Neural progenitor cell (in vitro differentiated cells): ENCODE data around the gene MACROD2. TPM values are rescaled to one million over a fixed set of nuclear protein-coding genes. Genes with fewer than 3 reads are reported as not detected.
A peak's percentile ranks its signal among the peaks of the same experiment; 100 is the strongest.

ENCODE experiments used
- DNase-seq: peaks from one replicate; pipeline ENCODE4 v3.0.0-alpha.2; 2016; ENCODE audit warnings: low spot score
- H2AFZ ChIP-seq: fragments of 200-600 bp; sonication (generic); replicated peaks from 2 replicates; pipeline ENCODE4 v1.6.1; 2016; ENCODE audit warnings: antibody characterized with exemption
- H3F3A ChIP-seq: fragments of 200-600 bp; sonication (generic); 2 replicates; pipeline ENCODE4 v1.6.1; 2016; ENCODE audit warnings: antibody characterized with exemption, low read depth
- H3K27ac ChIP-seq: fragments of 200-600 bp; sonication (generic); 2 replicates; pipeline ENCODE4 v1.5.1; 2016; ENCODE audit warnings: mild to moderate bottlenecking
- H3K27me3 ChIP-seq: fragments of 200-600 bp; sonication (generic); 2 replicates; pipeline ENCODE4 v1.6.1; 2016; ENCODE audit warnings: mild to moderate bottlenecking, moderate library complexity
- H3K36me3 ChIP-seq: fragments of 200-600 bp; sonication (generic); 2 replicates; pipeline ENCODE4 v1.5.1; 2016
- H3K4me1 ChIP-seq: fragments of 200-600 bp; sonication (generic); 2 replicates; pipeline ENCODE4 v1.6.1; 2016; ENCODE audit warnings: mixed run types
- H3K4me2 ChIP-seq: fragments of 200-600 bp; sonication (generic); 2 replicates; pipeline ENCODE4 v1.6.1; 2016
- H3K4me3 ChIP-seq: fragments of 200-600 bp; sonication (generic); 2 replicates; pipeline ENCODE4 v1.5.1; 2016
- H3K79me2 ChIP-seq: fragments of 200-600 bp; sonication (generic); 2 replicates; pipeline ENCODE4 v1.6.1; 2016; ENCODE audit warnings: low read depth
- H3K9ac ChIP-seq: fragments of 200-600 bp; sonication (generic); 2 replicates; pipeline ENCODE4 v1.6.1; 2016
- H3K9me3 ChIP-seq: fragments of 200-600 bp; sonication (generic); 2 replicates; pipeline ENCODE4 v1.5.1; 2016; ENCODE audit warnings: low read depth
- H4K20me1 ChIP-seq: fragments of 200-600 bp; sonication (generic); 2 replicates; pipeline ENCODE4 v1.6.1; 2016; ENCODE audit warnings: low read depth
- H3K27ac Mint-ChIP-seq: 3 replicates; pipeline ENCODE4 v1.8.0; 2021; ENCODE audit warnings: mixed read lengths
- H3K27me3 Mint-ChIP-seq: 2 replicates; pipeline ENCODE4 v1.8.0; 2022; ENCODE audit warnings: low read depth, mild to moderate bottlenecking, inconsistent platforms, moderate library complexity, mixed read lengths; ENCODE audit not compliant: insufficient read depth
- H3K36me3 Mint-ChIP-seq: 3 replicates; pipeline ENCODE4 v1.8.0; 2021; ENCODE audit warnings: mixed read lengths
- H3K4me1 Mint-ChIP-seq: 3 replicates; pipeline ENCODE4 v1.8.0; 2021; ENCODE audit warnings: mixed read lengths
- H3K4me3 Mint-ChIP-seq: 3 replicates; pipeline ENCODE4 v1.8.0; 2021; ENCODE audit warnings: mild to moderate bottlenecking, moderate library complexity, mixed read lengths
- H3K9me3 Mint-ChIP-seq: 3 replicates; pipeline ENCODE4 v1.8.0; 2020; ENCODE audit warnings: mixed read lengths
- EZH2 ChIP-seq: fragments of 200-600 bp; sonication (generic); IDR thresholded peaks from 2 replicates; pipeline ENCODE4 v1.6.1; 2017; ENCODE audit warnings: antibody characterized with exemption, mild to moderate bottlenecking, moderate library complexity
- EZH2phosphoT487 ChIP-seq: fragments of 200-600 bp; sonication (generic); IDR thresholded peaks from 2 replicates; pipeline ENCODE4 v1.6.1; 2017; ENCODE audit warnings: antibody characterized with exemption
- total RNA-seq: library from RNA; depleted of rRNA; stranded (reverse); fragments of >200 nt; gene quantifications from 2 replicates; pipeline ENCODE4 v1.2.3, GENCODE V29; 2015; ENCODE audit warnings: low replicate concordance
- TF ChIP-seq, protein P1 (sequence below): fragments of 200-600 bp; sonication (generic); IDR thresholded peaks from 2 replicates; pipeline ENCODE4 v1.5.1; 2017; ENCODE audit warnings: antibody characterized with exemption, mild to moderate bottlenecking

The MACROD2 gene
- total RNA-seq, 1 donor from 2014 or later, result 11.9 TPM

GRCh38 chr20:15359056-15359455 is 1363.7 kb downstream of the MACROD2 start:
- no peaks in the 10 kb centered on the region for H3K27me3 ChIP-seq
- no peaks in the 10 kb centered on the region for H3K4me1 ChIP-seq
- Mint-ChIP-seq H3K36me3 (no peaks in the 10 kb centered on the region), H3K27me3 (peaks cover 2% of the 10 kb centered on the region), H3K4me1 (no peaks in the 10 kb centered on the region), H3K27ac (no peak overlapping the region), H3K9me3 (no peaks in the 10 kb centered on the region), H3K4me3 (no peak overlapping the region)
- no peaks in the 10 kb centered on the region for H3F3A ChIP-seq
- H4K20me1 ChIP-seq, result no peaks in the 10 kb centered on the region
- H3K9ac ChIP-seq, result no peak overlapping the region
- no peak overlapping the region for H3K27ac ChIP-seq
- H2AFZ ChIP-seq, result no peak overlapping the region
- H3K4me2 ChIP-seq, result no peak overlapping the region
- no peak overlapping the region for H3K4me3 ChIP-seq
- no peaks in the 10 kb centered on the region for H3K9me3 ChIP-seq
- no peak for DNase-seq
- TF ChIP-seq EZH2 (no peak), EZH2phosphoT487 (no peak)
- TF ChIP-seq, protein P1, sequence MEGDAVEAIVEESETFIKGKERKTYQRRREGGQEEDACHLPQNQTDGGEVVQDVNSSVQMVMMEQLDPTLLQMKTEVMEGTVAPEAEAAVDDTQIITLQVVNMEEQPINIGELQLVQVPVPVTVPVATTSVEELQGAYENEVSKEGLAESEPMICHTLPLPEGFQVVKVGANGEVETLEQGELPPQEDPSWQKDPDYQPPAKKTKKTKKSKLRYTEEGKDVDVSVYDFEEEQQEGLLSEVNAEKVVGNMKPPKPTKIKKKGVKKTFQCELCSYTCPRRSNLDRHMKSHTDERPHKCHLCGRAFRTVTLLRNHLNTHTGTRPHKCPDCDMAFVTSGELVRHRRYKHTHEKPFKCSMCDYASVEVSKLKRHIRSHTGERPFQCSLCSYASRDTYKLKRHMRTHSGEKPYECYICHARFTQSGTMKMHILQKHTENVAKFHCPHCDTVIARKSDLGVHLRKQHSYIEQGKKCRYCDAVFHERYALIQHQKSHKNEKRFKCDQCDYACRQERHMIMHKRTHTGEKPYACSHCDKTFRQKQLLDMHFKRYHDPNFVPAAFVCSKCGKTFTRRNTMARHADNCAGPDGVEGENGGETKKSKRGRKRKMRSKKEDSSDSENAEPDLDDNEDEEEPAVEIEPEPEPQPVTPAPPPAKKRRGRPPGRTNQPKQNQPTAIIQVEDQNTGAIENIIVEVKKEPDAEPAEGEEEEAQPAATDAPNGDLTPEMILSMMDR, result no peak
- no peaks in the 10 kb centered on the region for H3K36me3 ChIP-seq
- H3K79me2 ChIP-seq, result no peaks in the 10 kb centered on the region

DNA sequence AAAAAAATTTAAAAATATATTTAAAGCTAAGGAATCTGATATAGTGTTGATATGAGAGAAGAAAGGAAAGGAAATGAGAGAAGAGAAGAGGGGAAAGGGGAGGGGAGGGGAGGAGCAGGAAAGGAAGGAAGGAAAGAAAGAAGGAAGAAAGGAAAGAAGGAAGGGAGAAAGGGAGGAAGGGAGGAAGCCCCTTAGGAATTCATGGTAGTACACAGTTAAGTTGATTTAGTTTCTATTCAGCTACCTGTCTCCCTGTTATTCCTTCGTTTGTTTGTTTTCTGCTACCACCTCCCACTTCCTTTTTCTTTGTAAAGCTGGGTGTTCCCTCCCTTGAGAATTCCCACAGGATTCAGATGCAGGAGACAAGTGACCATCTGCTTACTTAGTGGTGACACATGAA is 1367.5 kb downstream of the MACROD2 start:
- Histone ChIP-seq H3K79me2 (no peaks in the 10 kb centered on the region), H3K4me1 (no peaks in the 10 kb centered on the region), H4K20me1 (no peaks in the 10 kb centered on the region), H3K27ac (no peak overlapping the region), H3K4me3 (no peak overlapping the region), H3K4me2 (no peak overlapping the region), H3K36me3 (no peaks in the 10 kb centered on the region), H3F3A (no peaks in the 10 kb centered on the region), H2AFZ (peak overlapping the region; percentile 36), H3K9ac (no peak overlapping the region), H3K9me3 (no peaks in the 10 kb centered on the region), H3K27me3 (no peaks in the 10 kb centered on the region)
- DNase-seq, result no peak
- Mint-ChIP-seq H3K4me3 (no peak overlapping the region), H3K27ac (no peak overlapping the region), H3K27me3 (peaks cover 5% of the 10 kb centered on the region), H3K4me1 (no peaks in the 10 kb centered on the region), H3K36me3 (no peaks in the 10 kb centered on the region), H3K9me3 (no peaks in the 10 kb centered on the region)
- no peak for TF ChIP-seq EZH2phosphoT487
- no peak for TF ChIP-seq EZH2
- TF ChIP-seq, protein P1, result no peak

- no peak overlapping the region for H3K4me2 ChIP-seq
- no peak overlapping the region for H2AFZ ChIP-seq
- no peaks in the 10 kb centered on the region for H3K4me1 ChIP-seq
- no peaks in the 10 kb centered on the region for H3K27me3 ChIP-seq
- DNase-seq, result no peak
- Mint-ChIP-seq H3K4me3 (no peak overlapping the region), H3K27ac (no peak overlapping the region), H3K27me3 (peaks cover 3% of the 10 kb centered on the region), H3K4me1 (peaks cover 4% of the 10 kb centered on the region), H3K9me3 (no peaks in the 10 kb centered on the region), H3K36me3 (no peaks in the 10 kb centered on the region)
- no peaks in the 10 kb centered on the region for H3F3A ChIP-seq
- H3K4me3 ChIP-seq, result no peak overlapping the region
- no peaks in the 10 kb centered on the region for H3K79me2 ChIP-seq
- H4K20me1 ChIP-seq, result no peaks in the 10 kb centered on the region
- H3K9me3 ChIP-seq, result no peaks in the 10 kb centered on the region
- no peak overlapping the region for H3K9ac ChIP-seq
- TF ChIP-seq, protein P1, result no peak
- TF ChIP-seq EZH2phosphoT487 (no peak), EZH2 (no peak)
- no peak overlapping the region for H3K27ac ChIP-seq
- H3K36me3 ChIP-seq, result no peaks in the 10 kb centered on the region
These were observed 1369.5 kb downstream of the MACROD2 start for GRCh38 chr20:15364781-15365180.
